Smooth muscle cell of the umbilical artery (primary cell): Measurements from ENCODE around the gene COQ5. TPM values are rescaled to one million over a fixed set of nuclear protein-coding genes. Genes with fewer than 3 reads are reported as not detected.

Source experiments
- total RNA-seq: library from RNA; depleted of rRNA; stranded (reverse); fragments of >200 nt; gene quantifications from 2 replicates; pipeline ENCODE4 v1.2.3, GENCODE V29; 2014

The COQ5 gene
- 30.5 and 33.6 TPM in 2 replicates for total RNA-seq

GRCh38 chr12:120528861-120529525 is at the start of gene COQ5:
COQ5 (minus strand) TSS chr12:120529158; CDS start chr12:120529141, 17 bp downstream.

DNA sequence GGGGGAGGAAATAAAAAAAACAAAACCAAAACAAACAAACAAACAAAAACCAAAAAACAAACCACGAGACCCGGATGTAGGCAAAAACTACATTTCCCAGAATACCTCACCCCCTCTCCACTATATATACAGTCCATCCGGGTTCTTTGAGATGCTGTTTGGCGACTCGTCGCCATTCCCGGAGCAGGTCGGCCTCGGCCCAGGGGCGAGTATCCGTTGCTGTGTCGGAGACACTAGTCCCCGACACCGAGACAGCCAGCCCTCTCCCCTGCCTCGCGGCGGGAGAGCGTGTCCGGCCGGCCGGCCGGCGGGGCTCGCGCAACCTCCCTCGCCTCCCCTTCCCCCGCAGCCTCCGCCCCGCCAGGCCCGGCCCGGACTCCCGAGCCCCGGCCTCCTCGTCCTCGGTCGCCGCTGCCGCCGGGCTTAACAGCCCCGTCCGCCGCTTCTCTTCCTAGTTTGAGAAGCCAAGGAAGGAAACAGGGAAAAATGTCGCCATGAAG is 5.3 kb upstream of the COQ5 start, which contains the start of gene RNF10:
TSS of gene RNF10 (plus strand) at position 154 of the 500 bp plus-strand sequence. CDS start 456 bp downstream, outside the sequence.

GRCh38 chr12:120495731-120496412 is 33.1 kb downstream of the COQ5 start, which contains the start of gene DYNLL1:
DYNLL1 (plus strand) TSS chr12:120496113; CDS start chr12:120496422, 309 bp downstream.

DNA sequence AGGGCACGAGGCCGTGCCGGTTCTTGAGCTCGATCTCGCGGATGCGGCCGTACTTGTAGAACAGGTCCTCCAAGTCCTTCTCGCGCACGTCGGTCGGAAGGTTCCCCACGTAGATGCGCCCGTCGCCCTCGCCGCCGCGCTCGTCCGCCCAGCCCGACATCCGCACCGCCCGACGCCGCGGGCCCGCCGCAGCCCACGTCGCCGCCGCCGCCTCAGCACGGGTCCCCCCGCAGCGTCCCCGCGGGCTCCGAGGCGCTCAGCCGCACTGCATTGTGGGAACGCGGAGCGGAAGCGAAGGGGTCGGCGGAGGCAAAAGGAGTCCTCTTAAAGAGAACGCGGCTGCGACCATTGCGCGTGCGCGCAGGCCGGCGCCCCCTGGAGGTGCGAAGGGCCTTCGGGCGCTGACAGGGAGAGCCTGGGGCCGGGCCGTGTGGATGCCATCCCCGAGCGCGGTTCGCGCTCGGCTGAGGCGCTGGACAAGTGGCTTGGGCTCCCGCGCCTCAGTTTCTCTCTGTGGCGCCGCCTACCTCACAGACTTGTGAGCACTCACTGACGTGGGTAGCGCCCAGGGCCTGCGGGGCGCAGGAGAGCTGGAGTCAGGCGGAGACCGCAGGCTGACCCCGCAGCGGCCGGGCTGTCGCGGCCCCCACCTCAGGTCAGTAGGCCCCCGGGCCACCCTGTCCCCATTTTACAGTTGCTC is 59.4 kb downstream of the COQ5 start, which contains the start of gene SRSF9:
TSS of gene SRSF9 (minus strand) at position 299 of the 700 bp plus-strand sequence. CDS start at position 160, 139 bp downstream.

Other genes with a start within 250 kb of the COQ5 start
- gene RNU4-2, start 237.3 kb downstream of the COQ5 start, total RNA-seq = under 0.01 TPM in 2 replicates
- gene RNU4-1, start 235.9 kb downstream of the COQ5 start, total RNA-seq = under 0.01 TPM in 1 of 2 replicates, not detected in the other
- 0.69 and 2.7 TPM in 2 replicates for gene SIRT4, start 226.8 kb downstream of the COQ5 start, total RNA-seq
- gene PLA2G1B, start 201.4 kb downstream of the COQ5 start, total RNA-seq = not detected in 2 replicates
- not detected in 2 replicates for gene MSI1, start 160.0 kb downstream of the COQ5 start, total RNA-seq
- gene COX6A1, start 91.0 kb downstream of the COQ5 start, total RNA-seq = 267 and 524 TPM in 2 replicates
- gene TRIAP1, start 82.8 kb downstream of the COQ5 start, total RNA-seq = 19.3 and 24.9 TPM in 2 replicates
- 18.4 and 23.9 TPM in 2 replicates for gene GATC, start 82.7 kb downstream of the COQ5 start, total RNA-seq
- gene SRSF9, start 59.4 kb downstream of the COQ5 start, total RNA-seq = 190 and 243 TPM in 2 replicates
- gene DYNLL1, start 33.0 kb downstream of the COQ5 start, total RNA-seq = 255 and 301 TPM in 2 replicates
- gene RNF10, start 5.2 kb upstream of the COQ5 start, total RNA-seq = 137 and 223 TPM in 2 replicates
- gene POP5, start 52.2 kb upstream of the COQ5 start, total RNA-seq = 43.0 and 57.9 TPM in 2 replicates
- gene CABP1, start 111.5 kb upstream of the COQ5 start, total RNA-seq = 4.2 and 7.2 TPM in 2 replicates
- 229 and 265 TPM in 2 replicates for gene MLEC, start 158.0 kb upstream of the COQ5 start, total RNA-seq
- gene UNC119B, start 181.3 kb upstream of the COQ5 start, total RNA-seq = 32.7 and 41.8 TPM in 2 replicates
- 3.0 and 7.4 TPM in 2 replicates for gene ACADS, start 196.7 kb upstream of the COQ5 start, total RNA-seq